HEK293 (cell line): Measurements from ENCODE around the gene CNPY2.
"Not testable (repeated sequence)": the region's sequence is repeated elsewhere in the genome, so short reads cannot be mapped to it uniquely, and the experiment has no call there.

Experiments
- CTCF ChIA-PET: fragments of 350-600 bp; formaldehyde crosslinking; extraction: SDS; loops from one replicate; lab custom pipeline; 2021; ENCODE audit warnings: antibody characterized with exemption; lab: Yijun Ruan, JAX
- POLR2A ChIA-PET: fragments of 300-600 bp; formaldehyde crosslinking; extraction: SDS; loops from one replicate; lab custom pipeline; 2020; ENCODE audit warnings: antibody characterized with exemption, inconsistent platforms; lab: Yijun Ruan, JAX
- H3K27ac ChIP-seq: fragments of 200-500 bp; sonication (Bioruptor generic); 2 replicates; pipeline ENCODE4 v1.5.1; 2014; ENCODE audit warnings: low read depth, low read length, control low read depth, inconsistent platforms; ENCODE audit errors: extremely low read depth
- H3K36me3 ChIP-seq, 2 experiments: fragments of 200-500 bp in 1 of 2; sonication (Bioruptor generic) in 1 of 2; 1 replicate in 1 of 2; 2 replicates in 1 of 2; pipeline ENCODE4 v1.5.1; 2014 to 2017; ENCODE audit warnings: inconsistent platforms in 2 of 2, low read length in 2 of 2; ENCODE audit not compliant: control insufficient read depth in 2 of 2, insufficient read depth in 1 of 2
- H3K4me1 ChIP-seq: fragments of 200-500 bp; sonication (Bioruptor generic); 2 replicates; pipeline ENCODE4 v1.5.1; 2014; ENCODE audit warnings: mild to moderate bottlenecking, low read length, inconsistent platforms; ENCODE audit not compliant: control insufficient read depth, insufficient read depth
- H3K4me3 ChIP-seq: 2 replicates; pipeline ENCODE4 v1.5.1; 2011; ENCODE audit warnings: low read depth, mild to moderate bottlenecking, control low read depth, low read length, moderate library complexity
- H3K9me3 ChIP-seq: fragments of 200-500 bp; sonication (Bioruptor generic); 2 replicates; pipeline ENCODE4 v1.5.1; 2014; ENCODE audit warnings: low read depth, low read length, inconsistent platforms; ENCODE audit not compliant: control insufficient read depth, insufficient read depth
- GLIS1 ChIP-seq: fragments of 450-650 bp; formaldehyde crosslinking; IDR thresholded peaks from 2 replicates; pipeline ENCODE4 v1.5.1; 2016; ENCODE audit warnings: missing biosample characterization, missing genetic modification characterization
- SALL2 ChIP-seq: fragments of 450-650 bp; formaldehyde crosslinking; IDR thresholded peaks from 2 replicates; pipeline ENCODE4 v1.5.0; 2017; ENCODE audit warnings: missing biosample characterization, mild to moderate bottlenecking, missing genetic modification characterization, borderline replicate concordance
- SCRT1 ChIP-seq: fragments of 450-650 bp; formaldehyde crosslinking; IDR thresholded peaks from 2 replicates; pipeline ENCODE4 v1.5.1; 2016; ENCODE audit warnings: missing biosample characterization, missing genetic modification characterization, borderline replicate concordance
- ZFHX2 ChIP-seq: fragments of 450-650 bp; formaldehyde crosslinking; conservative IDR thresholded peaks from 2 replicates; pipeline ENCODE4 v1.5.1; 2016; ENCODE audit warnings: missing biosample characterization, missing genetic modification characterization
- ZFP3 ChIP-seq: fragments of 450-650 bp; formaldehyde crosslinking; IDR thresholded peaks from 2 replicates; pipeline ENCODE4 v1.5.1; 2016; ENCODE audit warnings: low read depth, missing biosample characterization, missing genetic modification characterization
- ZNF121 ChIP-seq: fragments of 450-650 bp; formaldehyde crosslinking; IDR thresholded peaks from 2 replicates; pipeline ENCODE4 v1.5.1; 2016; ENCODE audit warnings: missing biosample characterization, missing genetic modification characterization
- ZNF214 ChIP-seq: fragments of 450-650 bp; formaldehyde crosslinking; IDR thresholded peaks from 2 replicates; pipeline ENCODE4 v1.5.1; 2017; ENCODE audit warnings: missing biosample characterization, mild to moderate bottlenecking, missing genetic modification characterization, borderline replicate concordance
- ZNF354C ChIP-seq: fragments of 450-650 bp; formaldehyde crosslinking; IDR thresholded peaks from 2 replicates; pipeline ENCODE4 v1.5.1; 2016; ENCODE audit warnings: missing biosample characterization, missing genetic modification characterization, low read depth, borderline replicate concordance
- ZNF37A ChIP-seq: fragments of 450-650 bp; IDR thresholded peaks from 2 replicates; pipeline ENCODE4 v1.5.1; 2018; ENCODE audit warnings: missing biosample characterization, missing genetic modification characterization
- ZNF391 ChIP-seq: fragments of 450-650 bp; formaldehyde crosslinking; IDR thresholded peaks from 2 replicates; pipeline ENCODE4 v1.5.1; 2016; ENCODE audit warnings: low read depth, missing biosample characterization, missing genetic modification characterization, borderline replicate concordance
- ZNF837 ChIP-seq: fragments of 450-650 bp; formaldehyde crosslinking; IDR thresholded peaks from 2 replicates; pipeline ENCODE4 v1.5.1; 2016; ENCODE audit warnings: missing biosample characterization, missing genetic modification characterization
- TF ChIP-seq, protein P1 (sequence below): fragments of 450-650 bp; formaldehyde crosslinking; IDR thresholded peaks from 2 replicates; pipeline ENCODE4 v1.5.1; 2016; ENCODE audit warnings: missing biosample characterization, missing genetic modification characterization
- TF ChIP-seq, protein P2 (sequence below): IDR thresholded peaks from 2 replicates; pipeline ENCODE4 v1.6.1; 2011; ENCODE audit warnings: mild to moderate bottlenecking, low read depth, low read length, borderline replicate concordance
- TF ChIP-seq, protein P3 (sequence below): fragments of 450-650 bp; formaldehyde crosslinking; IDR thresholded peaks from 2 replicates; pipeline ENCODE4 v1.5.1; 2016; ENCODE audit warnings: missing biosample characterization, missing genetic modification characterization
- TF ChIP-seq, protein P4 (sequence below): fragments of 450-650 bp; formaldehyde crosslinking; IDR thresholded peaks from 2 replicates; pipeline ENCODE4 v1.5.1; 2016; ENCODE audit warnings: missing biosample characterization, missing genetic modification characterization

Gene CNPY2

DNA sequence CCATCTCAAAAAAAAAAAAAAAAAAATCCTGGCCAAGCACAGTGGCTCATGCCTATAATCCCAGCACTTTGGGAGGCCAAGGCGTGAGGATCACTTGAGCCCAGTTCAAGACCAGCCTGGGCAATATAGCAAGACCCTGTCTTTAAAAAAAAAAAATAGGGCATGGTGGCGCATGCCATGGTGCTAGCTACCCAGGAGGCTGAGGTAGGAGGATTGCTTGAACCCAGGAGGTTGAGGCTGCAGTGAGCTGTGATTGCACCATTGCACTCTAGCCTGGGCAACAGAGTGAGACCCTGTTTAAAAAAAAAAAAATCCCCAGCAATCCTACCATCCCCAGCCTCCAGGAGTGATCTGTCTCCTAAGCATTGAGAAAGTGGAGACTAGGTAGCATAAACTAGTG lies 26.5 kb upstream of the CNPY2 start:
- not testable (repeated sequence) for H3K4me3 ChIP-seq, H3K27ac ChIP-seq, H3K4me1 ChIP-seq, H3K9me3 ChIP-seq
- CTCF ChIA-PET, result interaction anchor here (0.7 to 0.8 kb wide), 2 partner anchors 17 to 122 kb away, joined by 3 to 7 read pairs; no protein-coding TSS in a partner anchor
- POLR2A ChIA-PET, result interaction anchor here (0.6 to 4.3 kb wide), 4 partner anchors 17 to 145 kb away, joined by 3 to 24 read pairs (median 3); partner anchors contain the start of genes CNPY2, GLS2, STAT2 and TIMELESS
- TF ChIP-seq ZNF121 (tag by site-specific recombination), result peak; percentile 91
- H3K36me3 ChIP-seq, result peaks cover 6 to 45% of the 10 kb centered on the region in 2 experiments; a peak in 2 of 3 replicates

DNA sequence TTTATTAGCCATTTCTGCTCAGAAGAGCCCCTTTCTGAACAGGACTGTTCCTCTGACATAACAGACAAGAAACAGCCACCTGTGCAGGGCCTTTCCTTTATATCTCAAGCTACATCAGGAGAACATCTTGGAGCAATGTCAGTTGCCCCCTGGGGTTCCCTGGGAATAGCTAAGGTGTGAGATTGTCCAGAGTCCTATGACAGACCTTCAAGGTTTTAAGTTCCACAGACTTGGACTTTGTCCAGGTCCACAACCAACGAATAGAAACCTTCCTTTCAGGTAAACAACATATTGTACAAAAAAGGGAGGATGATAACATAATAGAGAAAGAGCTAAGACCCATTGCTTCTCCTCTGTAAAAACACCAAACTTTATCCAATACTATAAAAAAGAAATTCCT lies 25.8 kb upstream of the CNPY2 start:
- no peak for TF ChIP-seq ZNF37A
- no peak for TF ChIP-seq ZNF354C
- TF ChIP-seq, protein P1, sequence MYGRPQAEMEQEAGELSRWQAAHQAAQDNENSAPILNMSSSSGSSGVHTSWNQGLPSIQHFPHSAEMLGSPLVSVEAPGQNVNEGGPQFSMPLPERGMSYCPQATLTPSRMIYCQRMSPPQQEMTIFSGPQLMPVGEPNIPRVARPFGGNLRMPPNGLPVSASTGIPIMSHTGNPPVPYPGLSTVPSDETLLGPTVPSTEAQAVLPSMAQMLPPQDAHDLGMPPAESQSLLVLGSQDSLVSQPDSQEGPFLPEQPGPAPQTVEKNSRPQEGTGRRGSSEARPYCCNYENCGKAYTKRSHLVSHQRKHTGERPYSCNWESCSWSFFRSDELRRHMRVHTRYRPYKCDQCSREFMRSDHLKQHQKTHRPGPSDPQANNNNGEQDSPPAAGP (tag by site-specific recombination), result no peak
- no peak for TF ChIP-seq ZFHX2
- no peak for TF ChIP-seq SALL2 (tag by site-specific recombination)
- no peak for TF ChIP-seq ZFP3 (tag by site-specific recombination)
- no peak for TF ChIP-seq ZNF214 (tag by site-specific recombination)
- TF ChIP-seq GLIS1 (tag by site-specific recombination), result no peak; the same call in 1 of the 2 replicates
- TF ChIP-seq, protein P2, sequence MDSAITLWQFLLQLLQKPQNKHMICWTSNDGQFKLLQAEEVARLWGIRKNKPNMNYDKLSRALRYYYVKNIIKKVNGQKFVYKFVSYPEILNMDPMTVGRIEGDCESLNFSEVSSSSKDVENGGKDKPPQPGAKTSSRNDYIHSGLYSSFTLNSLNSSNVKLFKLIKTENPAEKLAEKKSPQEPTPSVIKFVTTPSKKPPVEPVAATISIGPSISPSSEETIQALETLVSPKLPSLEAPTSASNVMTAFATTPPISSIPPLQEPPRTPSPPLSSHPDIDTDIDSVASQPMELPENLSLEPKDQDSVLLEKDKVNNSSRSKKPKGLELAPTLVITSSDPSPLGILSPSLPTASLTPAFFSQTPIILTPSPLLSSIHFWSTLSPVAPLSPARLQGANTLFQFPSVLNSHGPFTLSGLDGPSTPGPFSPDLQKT, result no peak
- TF ChIP-seq SCRT1 (tag by site-specific recombination), result no peak
- TF ChIP-seq, protein P3, sequence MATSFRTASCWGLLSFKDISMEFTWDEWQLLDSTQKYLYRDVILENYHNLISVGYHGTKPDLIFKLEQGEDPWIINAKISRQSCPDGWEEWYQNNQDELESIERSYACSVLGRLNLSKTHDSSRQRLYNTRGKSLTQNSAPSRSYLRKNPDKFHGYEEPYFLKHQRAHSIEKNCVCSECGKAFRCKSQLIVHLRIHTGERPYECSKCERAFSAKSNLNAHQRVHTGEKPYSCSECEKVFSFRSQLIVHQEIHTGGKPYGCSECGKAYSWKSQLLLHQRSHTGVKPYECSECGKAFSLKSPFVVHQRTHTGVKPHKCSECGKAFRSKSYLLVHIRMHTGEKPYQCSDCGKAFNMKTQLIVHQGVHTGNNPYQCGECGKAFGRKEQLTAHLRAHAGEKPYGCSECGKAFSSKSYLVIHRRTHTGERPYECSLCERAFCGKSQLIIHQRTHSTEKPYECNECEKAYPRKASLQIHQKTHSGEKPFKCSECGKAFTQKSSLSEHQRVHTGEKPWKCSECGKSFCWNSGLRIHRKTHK, result no peak
- TF ChIP-seq ZNF837 (tag by site-specific recombination), result no peak
- TF ChIP-seq, protein P4, sequence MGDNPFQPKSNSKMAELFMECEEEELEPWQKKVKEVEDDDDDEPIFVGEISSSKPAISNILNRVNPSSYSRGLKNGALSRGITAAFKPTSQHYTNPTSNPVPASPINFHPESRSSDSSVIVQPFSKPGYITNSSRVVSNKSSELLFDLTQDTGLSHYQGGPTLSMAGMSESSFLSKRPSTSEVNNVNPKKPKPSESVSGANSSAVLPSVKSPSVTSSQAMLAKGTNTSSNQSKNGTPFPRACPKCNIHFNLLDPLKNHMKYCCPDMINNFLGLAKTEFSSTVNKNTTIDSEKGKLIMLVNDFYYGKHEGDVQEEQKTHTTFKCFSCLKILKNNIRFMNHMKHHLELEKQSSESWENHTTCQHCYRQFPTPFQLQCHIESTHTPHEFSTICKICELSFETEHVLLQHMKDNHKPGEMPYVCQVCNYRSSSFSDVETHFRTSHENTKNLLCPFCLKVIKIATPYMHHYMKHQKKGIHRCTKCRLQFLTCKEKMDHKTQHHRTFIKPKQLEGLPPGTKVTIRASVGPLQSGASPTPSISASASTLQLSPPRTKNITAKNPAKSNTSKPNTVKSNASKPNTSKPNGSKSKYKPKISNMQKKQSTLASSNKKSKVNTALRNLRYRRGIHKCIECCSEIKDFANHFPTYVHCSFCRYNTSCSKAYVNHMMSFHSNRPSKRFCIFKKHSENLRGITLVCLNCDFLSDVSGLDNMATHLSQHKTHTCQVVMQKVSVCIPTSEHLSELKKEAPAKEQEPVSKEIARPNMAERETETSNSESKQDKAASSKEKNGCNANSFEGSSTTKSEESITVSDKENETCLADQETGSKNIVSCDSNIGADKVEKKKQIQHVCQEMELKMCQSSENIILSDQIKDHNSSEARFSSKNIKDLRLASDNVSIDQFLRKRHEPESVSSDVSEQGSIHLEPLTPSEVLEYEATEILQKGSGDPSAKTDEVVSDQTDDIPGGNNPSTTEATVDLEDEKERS (tag by site-specific recombination), result no peak
- no peak for TF ChIP-seq ZNF391 (tag by site-specific recombination)
- TF ChIP-seq, all 188 proteins: peak for 0
- ChIA-PET POLR2A (interaction anchor here (0.7 to 4.3 kb wide), 4 partner anchors 18 to 293 kb away, joined by 3 to 24 read pairs (median 3); partner anchors contain the start of genes CNPY2, STAT2 and TIMELESS), CTCF (interaction anchor here (0.6 to 1.2 kb wide), 3 partner anchors 122 to 253 kb away, joined by 3 to 5 read pairs (median 3); no protein-coding TSS in a partner anchor)
- H3K36me3 ChIP-seq, result peaks cover 6 to 38% of the 10 kb centered on the region in 2 experiments; a peak in 2 of 3 replicates
- no peaks in the 10 kb centered on the region for H3K9me3 ChIP-seq
- no peak overlapping the region for H3K27ac ChIP-seq
- H3K4me3 ChIP-seq, result no peak overlapping the region
- no peaks in the 10 kb centered on the region for H3K4me1 ChIP-seq
